Adrenal gland (tissue), 12 donors: ENCODE measurements around the gene SLC25A44. TPM values are rescaled to one million over a fixed set of nuclear protein-coding genes. Genes with fewer than 3 reads are reported as not detected.
A peak's percentile ranks its signal among the peaks of the same experiment; 100 is the strongest.

ENCODE experiments used
- DNase-seq, 7 donors: peaks; one replicate each; pipeline ENCODE4 v3.0.0-alpha.2; 2019 to 2020
- H3K27ac ChIP-seq, 5 donors: fragments of 200-600 bp; sonication (generic) in 4 of 5; 1 replicate in 3 of 5; 2 replicates in 2 of 5; pipeline versions ENCODE4 v1.5.1 to v1.8.0; 2016 to 2020; ENCODE audit warnings: mild to moderate bottlenecking in 1 of 5
- H3K27me3 ChIP-seq: fragments of 200-600 bp; 2 replicates; pipeline ENCODE4 v1.8.0; 2021
- H3K36me3 ChIP-seq, 2 donors: fragments of 200-600 bp; replicated peaks in 1 of 2; 1 replicate in 1 of 2; 2 replicates in 1 of 2; pipeline versions ENCODE4 v1.5.1 to v1.8.0; 2018 to 2022
- H3K4me1 ChIP-seq, 2 donors: fragments of 200-600 bp; replicated peaks in 1 of 2; 1 replicate in 1 of 2; 2 replicates in 1 of 2; pipeline versions ENCODE4 v1.5.1 to v1.8.0; 2018 to 2021
- H3K4me3 ChIP-seq, 4 donors: fragments of 200-600 bp; sonication (generic) in 3 of 4; one replicate each; pipeline ENCODE4 v1.5.1; 2016 to 2018
- H3K9me3 ChIP-seq, 3 donors: fragments of 200-600 bp; sonication (generic) in 1 of 3; replicated peaks in 1 of 3; 1 replicate in 2 of 3; 2 replicates in 1 of 3; pipeline versions ENCODE4 v1.5.1 to v1.8.0; 2016 to 2021
- CTCF ChIP-seq, 6 experiments: fragments of 450-650 bp in 4 of 6; fragments of 200-600 bp in 2 of 6; sonication (generic) in 1 of 6; IDR thresholded peaks; 1 replicate in 5 of 6; 2 replicates in 1 of 6; pipeline versions ENCODE4 v1.5.1 to v1.8.0; 2016 to 2021; ENCODE audit warnings: antibody characterized with exemption in 6 of 6, mild to moderate bottlenecking in 2 of 6, moderate library complexity in 1 of 6
- POLR2A ChIP-seq, 2 donors: fragments of 450-650 bp; IDR thresholded peaks; one replicate each; pipeline ENCODE4 v1.6.1; 2017; ENCODE audit warnings: antibody characterized with exemption in 2 of 2, mild to moderate bottlenecking in 2 of 2, moderate library complexity in 1 of 2
- WGBS, 4 donors: extraction: QIAGEN DNeasy Blood & Tissue Kit in 2 of 4; methylation state at CpG; one replicate each; pipeline versions ENCODE4 v1.1.5 to v1.1.7; 2013 to 2017; 5-methylcytosine and 5-hydroxymethylcytosine counted together
- intact Hi-C, 2 donors: fragments of 100-400 bp; cut with DNase I; formaldehyde crosslinking; loops; one replicate each; pipeline versions ENCODE4 v1.14.1 to v1.15.0; 2022 to 2023
- polyA plus RNA-seq, 3 donors: library from polyadenylated mRNA; stranded (reverse); fragments of 200-250 nt in 2 of 3; fragments of 350-450 nt in 1 of 3; fragmentation: Illumina TruSeq in 1 of 3; extraction: RNeasy Lipid Tissue Mini Kit (QIAGEN cat#74804) in 1 of 3; gene quantifications; one replicate each; pipeline ENCODE4 v1.2.3, GENCODE V29; 2013 to 2014
- total RNA-seq, 9 donors: library from RNA; depleted of rRNA in 4 of 9; stranded (reverse); fragments of >200 nt in 4 of 9; fragments of 120-200 nt in 1 of 9; fragmentation: NEBNext Ultra II Directional in 1 of 9; extraction: Animal tissue kit (Norgen Biotek cat#: 25700) in 1 of 9; gene quantifications; one replicate each; pipeline versions ENCODE4 v1.1.0 to v1.2.4, GENCODE V29; 2013 to 2023
- donor health status: healthy with polysubstance abuse.
- donor health status: Bipolar disorder and iron deficiency.
- donor health status: DM: yes; HTN: yes; CAD: no.
- donor health status: DM: no; HTN: no; CAD: no.
- donor health status: DM: no; HTN: no; CAD: no.
- donor health status: DM: yes; HTN: yes; CAD: no.

The SLC25A44 gene
- total and polyA plus RNA-seq, 12 donors, result 7.0 to 33.7 (median 16.2) TPM

- peaks cover 0 to 35% of the 10 kb centered on the region in 2 donors for H3K36me3 ChIP-seq
- 45 to 60% (median 52%) methylated on average over 6 to 16 of the region's 16 CpGs for WGBS, 4 donors
- intact Hi-C loops, result no loop called here
- no peak for TF ChIP-seq POLR2A (IDR thresholded peaks at IDR 0.05)
- TF ChIP-seq CTCF (IDR thresholded peaks at IDR 0.05), result no peak
- H3K27ac ChIP-seq, result peak within 1 kb of the TSS in 1 of 5 donors; percentile 49
- H3K9me3 ChIP-seq, result no peaks in the 10 kb centered on the region
- no peaks in the 10 kb centered on the region for H3K27me3 ChIP-seq
- peaks cover 0 to 12% of the 10 kb centered on the region in 2 donors for H3K4me1 ChIP-seq
- peak in 3 of 7 donors; percentile 22 to 31 (median 23) for DNase-seq
- H3K4me3 ChIP-seq, result no peak within 1 kb of the TSS
Observed at GRCh38 chr1:156247460-156248322, 53.8 kb downstream of the SLC25A44 start, which contains the start of gene PAQR6. TSS of gene PAQR6 (minus strand) at chr1:156248056. CDS start at chr1:156246731, 1,325 bp downstream.

- H3K27me3 ChIP-seq, result no peaks in the 10 kb centered on the region
- DNase-seq, result no peak
- no peak for TF ChIP-seq POLR2A (IDR thresholded peaks at IDR 0.05)
- no peak for TF ChIP-seq CTCF (IDR thresholded peaks at IDR 0.05)
- no peak overlapping the region for H3K27ac ChIP-seq
- intact Hi-C loops, result no loop called here
- H3K36me3 ChIP-seq, result peaks cover 0 to 41% of the 10 kb centered on the region in 2 donors
- peaks cover 0 to 12% of the 10 kb centered on the region in 2 donors for H3K4me1 ChIP-seq
- WGBS, 4 donors, result 68 to 78% (median 72%) methylated on average over 3 to 4 of the region's 4 CpGs
- no peaks in the 10 kb centered on the region for H3K9me3 ChIP-seq
- H3K4me3 ChIP-seq, result no peak overlapping the region
Observed at GRCh38 chr1:156248323-156248683, 54.4 kb downstream of the SLC25A44 start.

GRCh38 chr1:156249593-156249992 lies 55.7 kb downstream of the SLC25A44 start:
- DNase-seq, result no peak
- no peaks in the 10 kb centered on the region for H3K9me3 ChIP-seq
- TF ChIP-seq POLR2A (IDR thresholded peaks at IDR 0.05) (no peak), CTCF (IDR thresholded peaks at IDR 0.05) (no peak)
- H3K4me1 ChIP-seq, result peaks cover 0 to 12% of the 10 kb centered on the region in 2 donors
- H3K27me3 ChIP-seq, result no peaks in the 10 kb centered on the region
- 70 to 92% (median 88%) methylated on average over 3 to 5 of the region's 5 CpGs for WGBS, 4 donors
- no peak overlapping the region for H3K4me3 ChIP-seq
- intact Hi-C loops, result no loop called here
- H3K36me3 ChIP-seq, result peaks cover 0 to 52% of the 10 kb centered on the region in 2 donors
- peak overlapping the region in 1 of 5 donors; percentile 21 for H3K27ac ChIP-seq

GRCh38 chr1:156251527-156251926 lies 57.6 kb downstream of the SLC25A44 start:
- intact Hi-C loops, result no loop called here
- no peak for DNase-seq
- no peaks in the 10 kb centered on the region for H3K27me3 ChIP-seq
- no peaks in the 10 kb centered on the region for H3K4me1 ChIP-seq
- WGBS, 4 donors, result 46 to 100% (median 62%) methylated on average over 1 to 3 of the region's 3 CpGs
- no peak overlapping the region for H3K4me3 ChIP-seq
- TF ChIP-seq CTCF (IDR thresholded peaks at IDR 0.05) (no peak), POLR2A (IDR thresholded peaks at IDR 0.05) (no peak)
- H3K36me3 ChIP-seq, result peaks cover 0 to 72% of the 10 kb centered on the region in 2 donors
- peak overlapping the region in 1 of 5 donors; percentile 30 for H3K27ac ChIP-seq
- no peaks in the 10 kb centered on the region for H3K9me3 ChIP-seq
